Fibroblast of mammary gland (primary cell): ENCODE results near the gene COL13A1.

ENCODE experiments used
- DNase-seq: peaks from one replicate; pipeline ENCODE4 v3.0.0-alpha.2; 2010; ENCODE audit warnings: low read depth
- H3K4me3 ChIP-seq: 2 replicates; pipeline ENCODE4 v1.5.1; 2011; ENCODE audit warnings: low read depth, mild to moderate bottlenecking, low read length, moderate library complexity; ENCODE audit not compliant: control insufficient read depth
- TF ChIP-seq, protein P1 (sequence below): conservative IDR thresholded peaks from 2 replicates; pipeline ENCODE4 v1.5.1; 2011; ENCODE audit warnings: low read depth, low read length, inconsistent platforms; ENCODE audit not compliant: control insufficient read depth, insufficient read depth

COL13A1 gene

GRCh38 chr10:69865450-69865849 is 63.7 kb downstream of the COL13A1 start:
- no peak for DNase-seq
- TF ChIP-seq, protein P1, sequence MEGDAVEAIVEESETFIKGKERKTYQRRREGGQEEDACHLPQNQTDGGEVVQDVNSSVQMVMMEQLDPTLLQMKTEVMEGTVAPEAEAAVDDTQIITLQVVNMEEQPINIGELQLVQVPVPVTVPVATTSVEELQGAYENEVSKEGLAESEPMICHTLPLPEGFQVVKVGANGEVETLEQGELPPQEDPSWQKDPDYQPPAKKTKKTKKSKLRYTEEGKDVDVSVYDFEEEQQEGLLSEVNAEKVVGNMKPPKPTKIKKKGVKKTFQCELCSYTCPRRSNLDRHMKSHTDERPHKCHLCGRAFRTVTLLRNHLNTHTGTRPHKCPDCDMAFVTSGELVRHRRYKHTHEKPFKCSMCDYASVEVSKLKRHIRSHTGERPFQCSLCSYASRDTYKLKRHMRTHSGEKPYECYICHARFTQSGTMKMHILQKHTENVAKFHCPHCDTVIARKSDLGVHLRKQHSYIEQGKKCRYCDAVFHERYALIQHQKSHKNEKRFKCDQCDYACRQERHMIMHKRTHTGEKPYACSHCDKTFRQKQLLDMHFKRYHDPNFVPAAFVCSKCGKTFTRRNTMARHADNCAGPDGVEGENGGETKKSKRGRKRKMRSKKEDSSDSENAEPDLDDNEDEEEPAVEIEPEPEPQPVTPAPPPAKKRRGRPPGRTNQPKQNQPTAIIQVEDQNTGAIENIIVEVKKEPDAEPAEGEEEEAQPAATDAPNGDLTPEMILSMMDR: no peak
- no peak overlapping the region for H3K4me3 ChIP-seq

- TF ChIP-seq, protein P1: no peak
- no peak overlapping the region for H3K4me3 ChIP-seq
- no peak for DNase-seq
Measured at GRCh38 chr10:69866246-69866687, 64.6 kb downstream of the COL13A1 start.

DNA sequence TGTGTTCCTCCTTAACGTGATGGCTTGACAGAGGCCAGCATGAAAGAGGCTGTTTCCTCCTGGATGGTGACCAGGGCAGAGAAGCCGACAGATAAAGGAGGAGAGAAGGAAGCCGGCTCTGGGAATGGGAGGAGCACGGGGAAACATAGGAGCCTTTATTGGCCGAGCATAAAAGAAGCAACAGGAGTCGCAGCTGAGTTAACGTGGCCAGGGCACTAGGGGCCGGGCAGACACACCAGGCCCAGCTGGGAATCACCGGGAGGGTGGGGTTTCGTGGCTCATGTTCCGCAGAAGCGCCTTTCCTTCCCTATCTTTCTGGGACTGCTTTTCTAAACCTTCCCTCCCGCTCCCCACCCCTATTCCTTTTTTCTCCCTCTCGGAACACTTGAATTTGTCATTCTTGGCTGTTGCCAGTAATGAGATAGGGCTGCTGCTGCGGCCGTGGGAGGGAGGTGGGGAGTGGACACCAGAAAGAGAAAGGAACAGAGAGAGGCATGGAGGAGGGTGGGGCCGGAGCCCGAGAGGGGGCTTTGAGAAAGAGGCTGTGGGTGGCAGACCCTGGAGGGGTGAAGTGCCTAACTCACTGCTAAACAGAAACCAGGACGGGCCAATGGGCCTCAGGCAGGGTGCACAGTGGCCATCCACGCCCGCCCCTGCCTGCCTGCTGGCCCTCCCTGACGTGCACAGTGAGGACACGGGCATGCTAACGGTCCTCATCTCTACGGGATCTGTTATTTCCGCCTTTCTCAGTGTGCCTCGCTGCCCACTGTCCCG is 65.2 kb downstream of the COL13A1 start:
- TF ChIP-seq, protein P1: peak; percentile 9
- no peak overlapping the region for H3K4me3 ChIP-seq
- DNase-seq: peak; percentile 80

- DNase-seq: no peak
- TF ChIP-seq, protein P1: no peak
- no peak overlapping the region for H3K4me3 ChIP-seq
Measured at GRCh38 chr10:69867699-69868558, 66.2 kb downstream of the COL13A1 start.

GRCh38 chr10:69868821-69869220 is 67.1 kb downstream of the COL13A1 start:
- no peak overlapping the region for H3K4me3 ChIP-seq
- no peak for DNase-seq
- TF ChIP-seq, protein P1: no peak

DNA sequence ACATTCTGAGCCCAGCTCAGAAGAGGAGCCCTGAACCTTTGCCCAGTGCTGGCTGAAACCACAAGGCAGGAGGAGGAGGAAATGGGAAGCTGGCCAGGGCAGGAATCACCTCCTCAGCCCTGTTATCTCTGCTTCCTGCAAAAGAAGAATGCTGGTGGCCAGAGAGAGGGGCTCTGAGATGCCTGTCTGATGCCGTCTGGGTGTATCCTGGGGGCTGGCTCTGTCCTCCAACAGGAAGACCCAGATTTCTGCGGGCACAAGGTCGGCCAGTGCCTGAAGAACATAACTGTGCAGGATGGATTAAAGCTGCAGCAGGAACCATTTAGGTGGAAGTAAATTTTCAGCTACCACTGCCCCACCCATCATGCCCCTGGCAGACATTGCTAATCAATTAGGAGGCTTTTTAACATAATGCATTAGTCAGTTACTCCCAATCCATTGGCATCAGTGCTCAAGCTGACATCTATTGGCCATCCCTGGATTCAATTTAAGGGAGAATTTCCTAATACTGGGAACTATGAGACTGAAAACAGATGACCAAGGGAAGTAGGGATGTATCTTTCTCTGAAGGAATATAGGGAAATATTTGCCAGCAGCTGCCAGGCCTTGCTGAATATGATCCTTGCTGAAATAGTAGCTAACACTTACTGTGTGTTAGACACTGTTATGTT is 67.7 kb downstream of the COL13A1 start:
- TF ChIP-seq, protein P1: no peak
- peak; percentile 90 for DNase-seq
- no peak overlapping the region for H3K4me3 ChIP-seq
